GM18907 (cell line): ENCODE measurements around the gene ELL2.

Source experiments
- ATAC-seq: cut with Tn5 transposase; IDR thresholded peaks from one replicate; pipeline ENCODE4 v1.9.1; 2021; ENCODE audit warnings: mild to moderate bottlenecking, moderate library complexity; ENCODE audit not compliant: unreplicated experiment

The ELL2 gene

DNA sequence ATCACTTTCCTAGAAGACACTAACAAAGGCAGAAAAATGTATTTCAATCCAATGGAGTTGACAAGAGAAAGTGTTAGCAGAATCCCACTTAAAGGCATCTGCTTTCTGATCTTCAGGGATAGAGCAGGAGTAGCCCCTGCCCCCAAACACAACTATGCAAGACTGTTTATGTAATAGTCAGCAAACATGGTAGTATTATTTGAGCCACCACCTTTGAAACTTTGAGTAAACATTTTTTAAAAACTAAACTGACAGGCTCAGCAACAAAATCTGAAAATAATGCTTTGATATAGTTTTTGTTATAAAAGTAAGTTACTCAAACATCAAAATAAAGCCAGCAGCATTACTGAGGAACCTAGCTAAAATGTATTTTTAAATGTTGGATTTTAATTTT is 4.8 kb downstream of the ELL2 start:
- ATAC-seq, result no peak

DNA sequence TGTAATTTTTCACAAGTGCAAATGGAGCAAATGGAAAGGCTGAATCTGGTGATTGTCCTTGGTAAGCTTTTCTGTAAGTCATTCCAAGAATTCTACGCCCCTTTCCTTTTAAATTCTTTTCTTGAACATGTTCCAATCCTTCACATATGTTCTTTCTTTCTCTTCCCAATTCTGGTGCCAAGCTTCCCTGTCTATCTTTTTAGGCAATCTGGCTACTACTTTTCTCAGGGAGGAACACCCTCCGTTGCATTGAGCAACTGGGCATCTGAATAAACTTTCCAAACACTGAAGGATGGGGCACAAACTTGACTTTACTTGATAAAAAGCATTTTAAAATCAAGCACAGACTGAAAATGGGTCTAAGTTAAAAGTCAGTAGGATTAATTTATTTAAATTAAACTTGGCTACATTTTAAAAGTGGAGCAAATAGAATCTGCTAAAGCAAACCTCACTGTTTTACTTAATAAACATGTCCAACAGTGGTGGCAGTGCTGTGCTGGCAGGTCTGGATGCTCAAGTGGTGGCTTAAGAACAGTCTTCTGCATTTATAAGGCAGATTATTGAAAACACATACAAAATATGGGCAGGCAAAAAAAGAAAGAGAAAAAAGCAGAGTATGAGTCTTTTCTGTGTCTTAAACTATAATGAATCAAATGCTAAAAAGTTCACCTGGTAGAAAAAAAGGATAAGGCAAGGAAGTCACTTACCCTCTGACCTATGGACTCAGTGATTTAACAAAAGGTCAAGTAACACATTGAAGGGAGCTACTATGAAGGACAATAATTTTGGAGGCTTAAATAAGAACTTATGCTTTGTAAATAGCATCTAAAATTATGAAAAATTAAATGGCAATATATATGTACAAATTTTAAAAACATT is 5.4 kb downstream of the ELL2 start:
- no peak for ATAC-seq

DNA sequence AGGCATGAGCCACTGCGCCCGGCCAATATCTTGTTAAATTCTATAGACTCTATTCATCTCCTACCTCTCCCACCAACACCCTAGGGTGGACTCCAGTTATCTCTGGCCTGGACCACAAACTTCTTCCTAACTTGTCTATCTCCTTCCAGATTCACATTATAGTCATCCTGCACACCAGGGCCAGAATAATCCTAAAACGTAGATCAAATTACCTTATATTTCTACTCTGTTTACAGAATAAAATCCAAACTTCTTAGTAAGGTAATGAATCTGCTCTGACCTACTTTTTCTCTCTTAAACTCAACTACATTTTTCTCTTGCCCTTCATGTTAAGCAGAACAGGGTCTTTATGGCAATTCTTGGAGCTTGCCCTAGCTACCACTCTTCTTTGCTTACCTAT is 6.9 kb downstream of the ELL2 start:
- ATAC-seq, result no peak

DNA sequence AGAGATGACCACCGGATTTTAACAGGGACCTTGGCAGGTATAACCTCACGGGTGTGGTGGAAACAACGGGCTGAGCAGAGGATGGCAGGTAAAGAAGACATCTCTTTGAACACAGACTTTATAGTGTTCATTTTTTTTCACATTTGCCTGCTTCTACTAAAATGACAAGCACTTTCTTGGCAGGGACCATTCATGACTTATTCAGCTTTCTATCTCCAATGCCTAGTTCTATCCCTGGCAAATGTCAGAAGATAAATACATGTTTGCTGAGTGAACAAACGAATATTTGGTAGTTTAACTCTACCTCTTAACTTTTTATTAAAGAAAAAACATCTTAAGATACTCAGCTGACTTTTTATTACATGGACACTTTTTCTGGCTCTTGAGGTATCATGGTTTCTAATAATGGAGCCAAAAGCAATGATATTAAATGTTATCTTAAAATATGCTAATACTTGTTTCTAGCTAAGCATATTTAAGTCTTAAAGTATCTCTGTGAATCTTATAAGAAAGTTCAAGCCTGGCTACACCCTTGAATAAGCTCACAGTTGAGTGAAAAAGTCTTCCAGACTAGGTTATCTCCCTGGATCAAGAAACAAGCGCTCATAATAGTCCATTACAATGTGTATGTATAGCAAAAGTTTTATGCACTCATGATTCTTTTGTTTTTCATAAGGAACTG is 8.5 kb downstream of the ELL2 start:
- no peak for ATAC-seq

DNA sequence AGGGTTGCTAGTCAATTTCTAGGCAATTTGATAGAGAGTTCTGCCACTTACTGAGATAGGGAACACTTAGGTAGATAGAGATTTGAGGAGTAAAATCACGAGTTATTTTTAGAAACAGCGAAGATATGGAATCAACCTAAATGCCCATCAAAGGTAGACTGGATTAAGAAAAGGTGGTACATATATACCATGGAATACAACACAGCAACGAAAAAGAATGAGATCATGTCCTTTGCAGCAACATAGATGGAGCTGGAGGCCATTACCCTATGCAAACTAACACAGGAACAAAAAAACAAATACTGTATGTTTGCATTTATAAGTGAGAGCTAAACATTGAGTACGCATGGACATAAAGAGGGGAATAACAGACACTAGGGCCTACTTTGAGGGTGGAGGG is 9.7 kb downstream of the ELL2 start:
- ATAC-seq, result no peak

DNA sequence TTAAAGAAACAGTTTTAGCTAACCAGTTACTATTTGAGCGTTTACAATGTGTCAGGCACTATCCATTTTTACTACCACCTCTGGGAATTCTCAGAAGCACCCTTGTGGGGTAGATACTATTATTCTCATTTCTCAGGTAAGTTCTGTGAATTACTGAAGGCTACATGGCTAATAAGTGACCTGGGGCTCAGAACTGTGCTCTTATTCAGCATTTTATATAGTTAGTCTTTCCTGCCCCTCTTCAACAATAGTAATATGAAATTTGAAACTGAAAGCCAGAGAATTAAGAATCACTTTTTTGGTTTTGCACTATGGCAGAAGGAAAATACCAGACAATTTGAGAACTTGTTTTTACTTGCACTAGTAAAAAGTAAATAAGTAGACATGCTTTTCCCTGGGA is 11.8 kb downstream of the ELL2 start:
- peak; percentile 74 for ATAC-seq

DNA sequence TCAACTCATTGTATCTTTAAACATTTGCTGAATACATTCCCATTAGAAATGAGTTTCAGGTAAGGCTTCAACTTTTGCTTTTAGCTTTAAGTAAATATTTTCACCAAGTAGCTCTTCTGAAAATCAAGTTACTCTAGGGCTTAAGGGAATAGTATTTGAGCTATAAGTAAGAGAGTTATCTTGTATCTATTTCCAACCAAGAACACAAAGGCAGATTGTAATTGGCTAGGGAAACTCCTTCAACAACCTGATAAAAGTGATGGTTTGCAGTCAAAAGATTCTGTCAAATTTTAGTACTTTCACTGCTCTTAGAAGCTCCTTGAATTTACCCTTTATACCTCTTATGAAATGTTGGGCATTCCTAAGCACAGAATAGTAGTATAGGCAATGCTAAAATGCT is 13.0 kb downstream of the ELL2 start:
- ATAC-seq, result no peak

DNA sequence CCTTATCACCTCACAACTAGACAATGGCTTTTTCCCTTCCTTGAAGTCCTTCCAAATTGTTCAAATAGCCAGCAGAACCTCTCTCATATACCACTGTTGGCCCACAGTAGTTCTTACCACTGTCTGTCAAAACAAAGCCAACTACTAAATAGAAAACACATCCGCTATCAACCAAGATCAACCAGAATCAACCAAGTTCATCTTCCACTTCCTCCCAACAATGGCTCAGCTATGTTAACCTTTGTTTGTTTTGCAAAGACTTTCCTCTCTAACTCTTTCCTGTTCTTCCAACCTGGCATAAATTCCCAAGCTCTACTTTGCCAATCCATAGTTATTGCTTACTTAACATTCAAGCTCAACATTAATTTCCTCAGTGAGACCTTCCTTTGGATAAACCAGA is 15.2 kb downstream of the ELL2 start:
- ATAC-seq, result no peak

DNA sequence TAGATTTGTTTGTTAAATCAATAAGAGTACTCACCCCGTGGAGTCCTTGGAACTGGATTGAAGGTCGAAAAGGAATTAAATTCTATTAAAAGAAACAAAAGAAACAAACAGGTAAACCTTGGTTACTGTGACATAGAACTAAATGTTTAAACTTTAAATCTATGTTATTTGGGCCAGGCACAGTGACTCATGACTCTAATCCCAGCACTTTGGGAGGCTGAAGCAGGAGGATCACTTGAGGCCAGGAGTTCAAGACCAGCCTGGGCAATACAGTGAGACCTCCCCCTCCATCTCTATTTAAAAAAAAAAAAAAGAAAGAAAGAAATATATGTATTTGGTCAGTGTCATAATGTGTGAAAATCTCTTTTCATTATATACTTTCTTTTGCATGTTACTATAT is 18.7 kb downstream of the ELL2 start:
- no peak for ATAC-seq

DNA sequence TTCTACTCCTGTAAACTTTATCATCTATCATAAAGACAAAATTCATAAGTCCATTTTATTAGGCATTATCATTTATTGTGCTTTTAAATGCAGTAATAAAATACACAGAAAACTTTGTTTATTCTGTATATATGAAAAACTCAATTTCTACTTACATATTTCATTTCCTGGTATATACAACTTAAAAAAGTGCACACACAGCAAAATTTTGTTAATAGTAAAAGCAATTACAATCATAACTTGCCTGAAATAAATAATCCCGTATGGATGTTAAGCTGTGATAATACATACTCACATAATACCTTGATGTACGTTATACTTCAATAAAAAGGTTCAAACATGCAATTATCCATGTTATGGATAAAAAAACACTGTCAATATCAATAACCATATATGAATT is 19.2 kb downstream of the ELL2 start:
- no peak for ATAC-seq

DNA sequence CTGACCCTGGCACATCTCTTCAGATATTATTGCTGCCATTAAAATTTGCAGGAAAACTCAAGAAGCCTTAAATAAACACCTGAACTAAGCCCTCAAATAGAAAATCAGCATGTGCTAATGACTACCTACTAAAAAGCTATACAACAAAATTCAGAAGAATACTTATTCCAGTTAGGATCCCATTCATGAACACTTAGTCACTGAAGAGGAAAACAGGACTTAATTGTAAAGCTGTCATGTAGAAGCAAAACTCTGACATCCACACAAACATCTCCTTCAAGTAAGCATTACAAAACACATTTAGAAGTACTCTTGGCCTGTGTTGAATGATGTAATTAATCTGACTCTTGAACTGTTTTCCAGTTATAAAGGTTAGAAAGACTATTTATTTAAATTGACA is 19.9 kb downstream of the ELL2 start:
- ATAC-seq, result no peak

DNA sequence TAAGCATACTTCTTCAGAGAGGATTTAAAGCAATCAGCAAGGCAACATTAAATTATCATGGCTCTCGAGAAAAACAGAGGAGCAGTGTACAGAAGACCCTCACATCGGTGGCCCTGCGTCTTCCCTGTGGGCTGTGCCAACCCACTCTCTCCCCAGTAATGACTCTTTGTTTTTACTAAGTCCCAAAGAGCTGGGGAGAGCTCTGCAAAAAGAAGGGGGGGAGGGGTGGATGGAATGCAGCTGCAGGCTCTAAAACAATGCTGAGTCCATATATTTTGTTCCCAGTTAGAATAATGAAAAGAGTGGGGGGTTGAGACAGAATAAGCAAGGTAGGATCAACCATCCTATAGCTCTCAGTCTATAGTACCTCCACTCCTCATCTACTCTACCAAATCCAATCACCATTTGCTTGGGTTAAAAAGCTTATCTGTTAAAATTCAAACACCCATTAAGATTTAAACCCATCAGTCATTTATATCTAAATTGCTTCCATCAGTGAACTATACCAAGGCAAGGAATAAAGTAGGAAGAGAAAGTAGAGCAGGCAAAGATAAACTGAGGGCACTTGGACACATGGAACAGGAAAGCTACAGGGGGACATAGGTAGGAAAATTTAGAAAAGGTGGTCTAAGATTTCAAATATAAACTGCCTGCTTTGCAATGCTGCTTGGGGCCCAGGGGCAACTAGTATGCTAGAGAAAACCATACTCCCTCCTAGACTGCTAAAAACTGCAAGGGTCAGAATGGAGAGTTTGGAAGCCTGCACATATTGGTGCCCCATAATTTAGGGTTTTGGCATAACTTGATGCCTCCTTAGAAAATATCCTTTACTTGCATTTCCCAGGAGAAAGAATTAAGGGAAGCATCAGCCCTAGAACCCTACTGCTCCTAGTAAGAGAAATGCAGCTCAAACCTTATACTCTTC is 20.6 kb downstream of the ELL2 start:
- ATAC-seq, result no peak

DNA sequence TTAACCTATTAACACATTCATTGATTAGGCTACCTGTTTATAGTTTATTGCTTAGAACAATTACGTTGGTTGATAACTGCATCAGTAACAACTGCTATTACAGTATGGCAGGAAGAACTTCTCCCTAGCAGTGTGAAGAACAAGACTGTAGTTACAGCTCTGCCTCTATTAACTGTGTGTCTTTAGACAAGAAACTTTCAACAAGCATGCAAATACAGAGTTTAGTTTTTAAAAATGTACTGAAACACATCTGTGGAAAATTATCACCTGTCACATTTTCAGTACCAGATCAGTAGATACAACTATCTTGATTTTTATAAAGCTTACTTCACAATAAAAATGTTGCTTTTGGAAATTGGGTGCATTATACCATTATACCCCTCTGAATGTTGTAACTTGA is 22.2 kb downstream of the ELL2 start:
- ATAC-seq, result peak; percentile 66

DNA sequence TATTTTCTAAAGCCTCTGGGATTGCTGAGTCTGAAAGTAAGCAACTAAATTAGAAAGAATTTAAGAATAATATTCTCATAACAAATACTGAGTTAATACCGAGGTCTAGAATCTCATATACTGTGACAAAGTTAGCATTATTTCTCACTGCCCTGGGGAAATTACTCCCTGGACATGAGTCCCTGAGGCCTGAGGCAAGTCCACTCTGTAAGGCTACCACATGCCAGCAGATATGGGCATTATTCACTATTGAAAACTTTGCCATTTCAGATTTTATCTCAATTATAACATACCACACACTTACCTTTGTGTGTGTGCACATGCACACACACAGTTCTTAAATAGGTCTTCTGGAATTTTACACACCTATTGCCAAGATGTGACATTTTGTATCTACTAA is 22.9 kb downstream of the ELL2 start:
- ATAC-seq, result no peak

DNA sequence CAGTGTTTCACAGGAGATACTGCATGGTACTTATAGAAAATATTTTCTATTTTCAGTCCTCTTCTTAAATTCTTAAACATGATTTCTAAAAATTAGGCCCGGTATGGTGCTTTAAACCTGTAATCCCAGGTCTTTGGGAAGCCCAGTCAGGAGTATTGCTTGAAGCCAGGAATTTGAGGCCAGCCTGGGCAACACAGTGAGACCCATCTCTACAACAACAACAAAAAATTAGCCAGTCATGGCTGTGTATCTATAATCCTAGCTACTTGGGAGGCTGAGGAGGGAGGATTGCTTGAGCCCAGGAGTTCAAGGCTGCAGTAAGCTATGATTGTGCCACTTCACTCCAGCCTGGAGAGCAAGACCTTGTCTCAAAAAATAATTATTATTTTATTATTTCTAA is 23.3 kb downstream of the ELL2 start:
- no peak for ATAC-seq

DNA sequence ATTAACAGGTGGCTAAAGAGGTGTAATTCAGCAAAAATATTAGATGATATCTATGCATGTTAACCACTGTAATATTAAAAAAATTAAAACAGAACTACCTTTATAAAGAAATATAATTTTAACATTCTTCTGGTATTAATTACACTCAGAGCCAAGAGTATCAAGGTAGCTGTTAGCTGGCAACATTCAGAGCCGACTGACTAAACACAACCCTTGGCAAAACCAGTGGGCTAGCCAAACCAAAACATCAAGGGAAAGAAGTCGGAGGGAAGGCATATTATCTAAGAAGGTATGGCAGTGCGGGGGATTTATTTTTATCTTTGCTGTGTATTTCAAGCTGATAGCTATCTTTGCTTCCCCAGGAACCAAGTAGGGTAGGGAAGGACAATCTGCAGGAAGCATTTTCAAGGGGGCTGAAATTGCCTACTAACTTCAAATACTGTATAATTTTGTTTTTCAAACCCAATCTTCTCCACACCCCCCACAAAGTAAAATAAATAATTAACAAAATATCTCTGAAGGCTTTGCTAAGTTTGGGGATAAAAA is 24.0 kb downstream of the ELL2 start:
- no peak for ATAC-seq

DNA sequence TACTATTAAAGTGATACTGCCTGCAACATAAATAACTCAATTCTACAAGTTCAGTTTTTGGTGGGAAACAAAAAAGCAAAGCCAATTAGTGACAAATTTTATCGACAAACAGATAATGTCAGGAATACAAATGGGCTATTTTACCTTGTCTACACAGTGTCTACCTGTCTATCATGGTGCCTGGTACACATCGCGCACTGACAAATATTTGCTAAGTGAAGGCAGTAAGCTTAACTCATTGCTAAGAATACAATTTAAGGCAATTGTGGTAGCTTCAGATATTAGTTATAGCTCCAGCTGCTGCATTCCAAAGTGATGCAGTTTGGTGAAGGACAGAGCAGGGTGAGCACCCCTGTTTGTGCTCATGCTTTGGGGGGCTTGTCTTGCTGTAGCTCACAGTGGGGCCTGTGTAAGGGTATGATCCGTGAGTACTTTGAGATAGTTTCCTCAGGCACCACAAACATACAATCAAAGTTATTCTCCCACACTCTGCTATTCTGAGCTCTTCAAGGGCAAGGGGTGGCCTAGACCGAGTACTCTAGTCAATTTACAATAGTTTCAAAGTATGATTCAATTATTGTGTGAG is 24.7 kb downstream of the ELL2 start:
- no peak for ATAC-seq

DNA sequence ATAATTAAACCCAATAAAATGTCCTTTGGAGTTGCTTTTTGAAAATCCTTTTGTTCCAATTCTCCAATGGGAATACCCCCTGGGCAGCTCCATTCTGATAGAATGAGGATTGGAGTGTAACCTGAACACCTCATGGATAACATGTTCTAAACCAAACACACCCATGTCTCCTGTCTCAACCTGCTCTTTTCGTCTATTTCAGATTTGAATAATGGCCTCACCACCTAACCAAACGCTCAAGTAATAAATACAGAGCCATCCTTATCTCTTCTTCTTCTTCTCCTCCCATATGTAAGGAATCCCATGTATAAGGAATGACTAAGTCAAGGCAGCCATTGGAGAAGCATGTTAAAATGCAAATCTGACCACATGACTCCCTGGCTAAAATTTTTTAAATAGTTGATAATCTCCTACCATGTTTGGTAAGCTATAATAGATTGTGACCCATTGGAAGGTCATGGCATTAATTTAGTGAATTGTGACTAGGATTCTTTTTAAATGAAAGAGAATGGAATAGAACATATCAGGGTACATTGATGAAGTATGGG is 26.0 kb downstream of the ELL2 start:
- ATAC-seq, result no peak

DNA sequence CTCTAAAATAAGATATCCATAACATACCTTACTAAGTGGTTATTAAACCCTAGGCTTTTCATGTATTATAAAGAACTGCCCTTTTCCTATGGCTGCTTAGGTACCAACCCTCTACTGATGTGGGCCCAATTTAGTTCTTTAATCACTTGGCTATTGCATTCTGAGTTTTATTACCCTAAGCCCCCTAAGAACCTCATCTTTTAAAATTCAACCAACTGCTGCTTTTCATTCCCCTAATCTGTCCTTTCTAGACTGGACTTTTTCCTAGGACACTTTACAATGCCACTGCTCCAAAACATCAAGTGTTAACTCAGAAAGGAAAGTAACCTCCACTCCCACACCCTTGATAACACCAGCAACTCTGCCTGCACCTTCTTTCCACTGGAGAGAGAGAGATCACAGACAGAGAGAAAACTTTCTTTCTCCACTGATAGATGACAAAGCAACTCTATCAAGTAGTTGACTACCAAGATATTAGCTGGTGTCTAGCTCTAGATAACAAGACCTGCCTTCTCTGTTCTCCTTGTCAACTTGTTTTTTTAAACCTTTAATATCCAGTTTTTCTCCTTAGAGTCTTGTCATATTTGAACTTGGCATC is 27.3 kb downstream of the ELL2 start:
- no peak for ATAC-seq

DNA sequence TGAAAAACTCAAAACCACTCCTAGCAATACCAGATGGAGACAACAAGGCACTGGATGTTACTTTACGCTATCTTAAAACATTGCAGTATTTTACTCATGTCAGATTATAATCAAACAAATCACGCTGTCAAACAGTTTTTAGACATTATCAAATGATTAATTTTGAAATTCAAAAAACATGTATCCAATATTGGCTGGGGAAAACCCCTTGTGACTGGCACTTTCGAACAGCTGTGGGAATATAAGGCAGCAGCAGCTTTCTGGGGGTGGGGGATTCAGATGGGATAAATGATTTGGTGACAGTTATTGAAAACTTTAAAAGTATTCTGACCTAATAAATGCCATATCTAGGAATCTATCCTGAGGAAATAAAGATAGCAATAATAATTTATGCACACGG is 28.7 kb downstream of the ELL2 start:
- no peak for ATAC-seq
